WI38 (cell line): ENCODE results near the gene NPSR1.
"Not testable (repeated sequence)": the region's sequence is repeated elsewhere in the genome, so short reads cannot be mapped to it uniquely, and the experiment has no call there.

ENCODE experiments used
- H3K4me3 ChIP-seq: 2 replicates; pipeline ENCODE4 v1.5.1; 2011; ENCODE audit warnings: low read depth, mild to moderate bottlenecking, control low read depth, low read length
- TF ChIP-seq, protein P1 (sequence below): IDR thresholded peaks from 2 replicates; pipeline ENCODE4 v1.5.1; 2012; ENCODE audit warnings: low read depth, mild to moderate bottlenecking, control low read depth, low read length

Gene NPSR1

DNA sequence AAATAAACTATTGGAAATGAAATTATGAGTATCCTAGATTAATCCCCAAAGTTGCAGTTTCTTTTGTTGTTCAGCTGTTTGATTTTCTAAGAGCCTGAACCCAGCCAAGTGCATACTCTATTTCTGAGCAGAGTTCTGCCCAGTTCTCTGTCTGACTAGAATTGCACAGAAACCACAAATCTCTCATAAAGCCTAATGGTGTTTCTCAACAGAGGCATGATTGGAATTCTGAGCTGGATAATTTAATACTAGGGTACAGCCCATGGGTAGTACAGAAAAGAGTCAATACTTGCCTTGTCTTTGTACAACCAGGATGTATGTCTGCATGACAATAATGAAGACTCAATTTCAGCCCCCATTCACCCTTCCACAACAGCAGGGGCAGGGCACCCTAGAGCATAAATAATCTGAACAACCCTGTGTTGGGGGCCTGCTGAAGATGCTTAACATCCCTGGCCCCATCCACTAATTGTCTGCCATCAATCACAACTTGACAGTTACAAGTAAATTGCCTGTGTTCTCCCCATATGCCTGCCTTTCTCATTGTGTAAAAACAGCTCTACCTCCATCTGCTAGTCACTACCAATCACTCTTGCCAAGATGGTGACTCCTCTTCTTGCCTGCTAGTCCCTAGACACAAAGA is 114.4 kb downstream of the NPSR1 start:
- TF ChIP-seq, protein P1, sequence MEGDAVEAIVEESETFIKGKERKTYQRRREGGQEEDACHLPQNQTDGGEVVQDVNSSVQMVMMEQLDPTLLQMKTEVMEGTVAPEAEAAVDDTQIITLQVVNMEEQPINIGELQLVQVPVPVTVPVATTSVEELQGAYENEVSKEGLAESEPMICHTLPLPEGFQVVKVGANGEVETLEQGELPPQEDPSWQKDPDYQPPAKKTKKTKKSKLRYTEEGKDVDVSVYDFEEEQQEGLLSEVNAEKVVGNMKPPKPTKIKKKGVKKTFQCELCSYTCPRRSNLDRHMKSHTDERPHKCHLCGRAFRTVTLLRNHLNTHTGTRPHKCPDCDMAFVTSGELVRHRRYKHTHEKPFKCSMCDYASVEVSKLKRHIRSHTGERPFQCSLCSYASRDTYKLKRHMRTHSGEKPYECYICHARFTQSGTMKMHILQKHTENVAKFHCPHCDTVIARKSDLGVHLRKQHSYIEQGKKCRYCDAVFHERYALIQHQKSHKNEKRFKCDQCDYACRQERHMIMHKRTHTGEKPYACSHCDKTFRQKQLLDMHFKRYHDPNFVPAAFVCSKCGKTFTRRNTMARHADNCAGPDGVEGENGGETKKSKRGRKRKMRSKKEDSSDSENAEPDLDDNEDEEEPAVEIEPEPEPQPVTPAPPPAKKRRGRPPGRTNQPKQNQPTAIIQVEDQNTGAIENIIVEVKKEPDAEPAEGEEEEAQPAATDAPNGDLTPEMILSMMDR, result no peak

GRCh38 chr7:34776748-34777358 is 118.8 kb downstream of the NPSR1 start:
- H3K4me3 ChIP-seq, result no peak overlapping the region
- TF ChIP-seq, protein P1, result no peak

More for the DNA sequence above, 114.4 kb downstream of the NPSR1 start:
- no peak overlapping the region for H3K4me3 ChIP-seq

DNA sequence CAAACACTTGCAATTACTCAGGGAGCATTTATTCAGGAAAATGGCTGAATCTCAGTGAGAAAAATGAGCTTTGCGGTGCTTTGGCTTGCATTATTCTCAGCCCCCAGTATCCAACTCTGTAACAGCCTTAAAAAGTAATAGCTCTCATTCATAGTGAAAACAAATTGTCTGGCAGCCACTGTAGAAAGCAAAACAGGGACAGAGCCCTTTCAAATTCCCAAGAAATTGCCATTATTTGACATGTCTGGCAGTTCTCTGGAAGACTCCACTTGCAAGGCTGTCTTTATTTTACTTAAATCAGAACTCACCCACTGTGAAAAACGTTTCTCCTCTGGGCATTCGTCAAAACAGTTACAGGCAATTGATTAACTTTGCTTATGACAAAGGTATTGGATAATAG is 122.5 kb downstream of the NPSR1 start:
- TF ChIP-seq, protein P1, result no peak

GRCh38 chr7:34787586-34787985 is 129.6 kb downstream of the NPSR1 start:
- H3K4me3 ChIP-seq, result no peak overlapping the region
- TF ChIP-seq, protein P1, result no peak

More for the DNA sequence above, 122.5 kb downstream of the NPSR1 start:
- no peak overlapping the region for H3K4me3 ChIP-seq

DNA sequence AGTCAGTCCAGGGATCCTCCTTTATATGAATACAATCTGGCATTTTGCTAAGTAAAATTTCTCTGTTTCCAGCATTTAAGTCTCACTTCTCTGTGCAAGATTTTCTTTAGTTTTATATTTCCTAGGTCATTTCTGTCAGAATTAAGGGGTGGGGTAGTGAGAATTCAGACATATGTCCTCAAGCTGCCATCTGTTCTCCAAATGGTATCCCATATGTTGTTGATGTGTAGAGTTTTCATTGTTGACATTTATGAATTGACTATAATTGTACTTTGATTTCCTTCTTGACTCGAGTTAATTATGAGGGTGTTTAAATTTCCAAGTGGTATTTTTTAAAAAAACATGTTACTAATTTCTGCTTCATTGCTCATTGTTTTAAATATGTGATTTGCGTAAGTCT is 148.8 kb downstream of the NPSR1 start:
- TF ChIP-seq, protein P1, result no peak

GRCh38 chr7:34807548-34808340 is 149.7 kb downstream of the NPSR1 start:
- H3K4me3 ChIP-seq, result no peak overlapping the region
- TF ChIP-seq, protein P1, result no peak

More for the DNA sequence above, 148.8 kb downstream of the NPSR1 start:
- no peak overlapping the region for H3K4me3 ChIP-seq

DNA sequence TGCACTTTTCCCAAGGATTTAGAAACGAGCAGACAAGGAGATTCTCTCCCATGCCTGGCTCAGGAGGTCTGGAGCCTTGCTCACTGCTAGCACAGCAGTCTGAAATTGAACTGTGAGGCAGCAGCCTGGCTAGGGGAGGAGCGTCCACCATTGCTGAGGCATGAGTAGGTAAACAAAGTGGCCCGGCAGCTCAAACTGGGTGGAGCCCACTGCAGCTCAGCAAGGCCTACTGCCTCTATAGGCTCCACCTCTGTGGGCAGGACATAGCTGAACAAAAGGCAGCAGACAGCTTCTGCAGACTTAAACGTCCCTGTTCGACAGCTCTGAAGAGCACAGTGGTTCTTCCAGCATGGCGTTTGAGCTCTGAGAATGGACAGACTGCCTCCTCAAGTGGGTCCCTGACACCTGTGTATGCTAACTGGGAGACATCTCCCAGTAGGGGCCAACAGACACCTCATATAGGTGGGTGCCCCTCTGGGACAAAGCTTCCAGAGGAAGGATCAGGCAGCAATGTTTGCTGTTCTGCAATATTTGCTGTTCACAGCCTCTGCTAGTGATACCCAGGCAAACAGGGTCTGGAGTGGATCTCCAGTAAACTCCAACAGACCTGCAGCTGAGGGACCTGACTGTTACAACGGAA is 156.3 kb downstream of the NPSR1 start:
- not testable (repeated sequence) for H3K4me3 ChIP-seq
